Left ventricle myocardium inferior (tissue), 1 donor: ENCODE measurements around the gene GRID1. TPM values are rescaled to one million over a fixed set of nuclear protein-coding genes. Genes with fewer than 3 reads are reported as not detected.

Source experiments
- DNase-seq: peaks from one replicate; pipeline ENCODE4 v3.0.0-alpha.2; 2020
- H3K27ac ChIP-seq: fragments of 200-600 bp; replicated peaks from 2 replicates; pipeline ENCODE4 v1.8.0; 2021
- H3K27me3 ChIP-seq: fragments of 200-600 bp; 2 replicates; pipeline ENCODE4 v1.8.0; 2021; ENCODE audit warnings: low read depth
- H3K36me3 ChIP-seq: fragments of 200-600 bp; 2 replicates; pipeline ENCODE4 v1.8.0; 2021
- H3K4me1 ChIP-seq: fragments of 200-600 bp; 2 replicates; pipeline ENCODE4 v1.8.0; 2021
- H3K4me3 ChIP-seq: fragments of 200-600 bp; 2 replicates; pipeline ENCODE4 v1.8.0; 2021; ENCODE audit warnings: mild to moderate bottlenecking, moderate library complexity
- H3K9me3 ChIP-seq: fragments of 200-600 bp; replicated peaks from 2 replicates; pipeline ENCODE4 v1.8.0; 2021
- CTCF ChIP-seq: fragments of 200-600 bp; IDR thresholded peaks from 2 replicates; pipeline ENCODE4 v1.8.0; 2021; ENCODE audit warnings: antibody characterized with exemption, mild to moderate bottlenecking, borderline replicate concordance
- intact Hi-C: fragments of 100-400 bp; cut with micrococcal nuclease; formaldehyde crosslinking; loops from one replicate; pipeline ENCODE4 v1.11.0; 2022
- total RNA-seq: library from RNA; stranded (reverse); fragmentation: NEBNext Ultra II Directional; extraction: Animal tissue kit (Norgen Biotek cat#: 25700); gene quantifications from one replicate; pipeline ENCODE4 v1.2.1, GENCODE V29; 2021
- donor health status: DM: no; HTN: yes; CAD: no; lungs with severe emphysema.

Gene GRID1
- total RNA-seq, 1 donor from 2014 or later: 1.6 TPM

GRCh38 chr10:85961073-85961472 lies 405.5 kb downstream of the GRID1 start:
- intact Hi-C loops: no loop called here

GRCh38 chr10:85959239-85959638 lies 407.4 kb downstream of the GRID1 start:
- no peak overlapping the region for H3K4me3 ChIP-seq
- no peak for DNase-seq
- no peak overlapping the region for H3K27ac ChIP-seq
- H3K27me3 ChIP-seq: no peaks in the 10 kb centered on the region
- intact Hi-C loops: no loop called here
- H3K4me1 ChIP-seq: no peaks in the 10 kb centered on the region
- peaks cover 7% of the 10 kb centered on the region for H3K9me3 ChIP-seq
- no peak for TF ChIP-seq CTCF
- H3K36me3 ChIP-seq: no peaks in the 10 kb centered on the region

More at GRCh38 chr10:85961073-85961472, 405.5 kb downstream of the GRID1 start:
- H3K36me3 ChIP-seq: no peaks in the 10 kb centered on the region
- H3K4me1 ChIP-seq: no peaks in the 10 kb centered on the region
- DNase-seq: no peak
- no peak overlapping the region for H3K4me3 ChIP-seq
- no peak for TF ChIP-seq CTCF
- peaks cover 20% of the 10 kb centered on the region for H3K9me3 ChIP-seq
- no peaks in the 10 kb centered on the region for H3K27me3 ChIP-seq
- no peak overlapping the region for H3K27ac ChIP-seq

- no peak for TF ChIP-seq CTCF
- Histone ChIP-seq H3K9me3 (no peaks in the 10 kb centered on the region), H3K4me3 (no peak overlapping the region), H3K27ac (no peak overlapping the region), H3K4me1 (no peaks in the 10 kb centered on the region), H3K36me3 (no peaks in the 10 kb centered on the region), H3K27me3 (no peaks in the 10 kb centered on the region)
- no peak for DNase-seq
- intact Hi-C loops: no loop called here
These were observed 415.7 kb downstream of the GRID1 start for GRCh38 chr10:85950921-85951320.

- H3K4me3 ChIP-seq: no peak overlapping the region
- H3K36me3 ChIP-seq: no peaks in the 10 kb centered on the region
- H3K9me3 ChIP-seq: no peaks in the 10 kb centered on the region
- no peaks in the 10 kb centered on the region for H3K4me1 ChIP-seq
- H3K27me3 ChIP-seq: no peaks in the 10 kb centered on the region
- no peak for TF ChIP-seq CTCF
- intact Hi-C loops: no loop called here
- DNase-seq: no peak
- H3K27ac ChIP-seq: no peak overlapping the region
These were observed 419.8 kb downstream of the GRID1 start for GRCh38 chr10:85946713-85947326.

- DNase-seq: no peak
- Histone ChIP-seq H3K27ac (no peak overlapping the region), H3K27me3 (no peaks in the 10 kb centered on the region), H3K9me3 (peaks cover 5% of the 10 kb centered on the region), H3K4me1 (peaks cover 7% of the 10 kb centered on the region), H3K36me3 (no peaks in the 10 kb centered on the region), H3K4me3 (no peak overlapping the region)
- TF ChIP-seq CTCF: no peak
- intact Hi-C loops: no loop called here
These were observed 430.4 kb downstream of the GRID1 start for GRCh38 chr10:85936161-85936560.
